ENCODE measurements around the gene OTOGL. TPM values are rescaled to one million over a fixed set of nuclear protein-coding genes. Genes with fewer than 3 reads are reported as not detected.

OTOGL gene
- total RNA-seq, 1 donor from 2014 or later: 0.09 TPM

DNA sequence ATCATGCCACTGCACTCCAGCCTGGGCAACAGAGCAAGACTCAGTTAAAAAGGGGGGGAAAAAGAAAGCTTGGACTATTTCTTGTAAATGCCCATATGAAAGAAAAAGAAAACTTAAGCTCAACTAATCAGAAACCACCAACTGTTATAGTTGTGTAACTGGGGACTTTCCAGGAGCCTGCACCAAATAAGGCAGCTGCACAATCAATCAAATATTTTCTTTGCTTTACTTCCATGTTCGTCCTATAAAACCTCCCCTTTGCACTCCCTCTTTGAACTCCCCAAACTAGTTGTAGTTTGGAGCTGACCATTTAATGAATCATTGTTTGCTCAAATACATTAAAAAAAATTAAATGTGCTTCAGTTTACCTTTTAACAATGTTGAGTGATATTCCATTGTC, 54.9 kb downstream of the OTOGL start:
- Histone ChIP-seq H3K27me3 (no peaks in the 10 kb centered on the region), H3K27ac (no peak overlapping the region), H3K4me3 (no peak overlapping the region), H3K4me1 (no peaks in the 10 kb centered on the region), H3K9me3 (no peaks in the 10 kb centered on the region), H3K36me3 (no peaks in the 10 kb centered on the region)
- TF ChIP-seq, protein P1, sequence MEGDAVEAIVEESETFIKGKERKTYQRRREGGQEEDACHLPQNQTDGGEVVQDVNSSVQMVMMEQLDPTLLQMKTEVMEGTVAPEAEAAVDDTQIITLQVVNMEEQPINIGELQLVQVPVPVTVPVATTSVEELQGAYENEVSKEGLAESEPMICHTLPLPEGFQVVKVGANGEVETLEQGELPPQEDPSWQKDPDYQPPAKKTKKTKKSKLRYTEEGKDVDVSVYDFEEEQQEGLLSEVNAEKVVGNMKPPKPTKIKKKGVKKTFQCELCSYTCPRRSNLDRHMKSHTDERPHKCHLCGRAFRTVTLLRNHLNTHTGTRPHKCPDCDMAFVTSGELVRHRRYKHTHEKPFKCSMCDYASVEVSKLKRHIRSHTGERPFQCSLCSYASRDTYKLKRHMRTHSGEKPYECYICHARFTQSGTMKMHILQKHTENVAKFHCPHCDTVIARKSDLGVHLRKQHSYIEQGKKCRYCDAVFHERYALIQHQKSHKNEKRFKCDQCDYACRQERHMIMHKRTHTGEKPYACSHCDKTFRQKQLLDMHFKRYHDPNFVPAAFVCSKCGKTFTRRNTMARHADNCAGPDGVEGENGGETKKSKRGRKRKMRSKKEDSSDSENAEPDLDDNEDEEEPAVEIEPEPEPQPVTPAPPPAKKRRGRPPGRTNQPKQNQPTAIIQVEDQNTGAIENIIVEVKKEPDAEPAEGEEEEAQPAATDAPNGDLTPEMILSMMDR (IDR thresholded peaks at IDR 0.05): no peak
- no peak for DNase-seq
- intact Hi-C loops (cut with DNase I): no loop called here
- no peak for ATAC-seq

DNA sequence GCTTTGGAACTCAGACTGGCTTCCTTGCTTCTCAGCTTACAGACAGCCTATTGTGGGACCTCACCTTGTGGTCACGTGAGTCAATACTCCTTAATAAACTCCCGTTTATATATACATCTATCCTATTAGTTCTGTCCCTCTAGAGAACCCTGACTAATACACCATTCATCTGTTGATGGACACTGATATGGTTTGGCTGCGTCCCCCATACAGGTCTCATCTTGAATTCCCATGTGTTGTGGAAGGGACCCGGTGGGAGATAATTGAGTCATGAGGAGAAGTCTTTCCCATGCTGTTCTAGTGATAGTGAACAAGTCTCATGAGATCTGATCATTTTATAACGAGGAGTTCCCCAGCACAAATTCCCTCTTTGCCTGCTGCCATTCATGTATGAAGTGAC, 57.0 kb downstream of the OTOGL start:
- H3K27ac ChIP-seq: no peak overlapping the region
- H3K27me3 ChIP-seq: no peaks in the 10 kb centered on the region
- H3K9me3 ChIP-seq: no peaks in the 10 kb centered on the region
- no peak for ATAC-seq
- H3K4me3 ChIP-seq: no peak overlapping the region
- no peaks in the 10 kb centered on the region for H3K4me1 ChIP-seq
- TF ChIP-seq, protein P1 (IDR thresholded peaks at IDR 0.05): no peak
- H3K36me3 ChIP-seq: no peaks in the 10 kb centered on the region
- DNase-seq: no peak
- intact Hi-C loops (cut with DNase I): no loop called here

DNA sequence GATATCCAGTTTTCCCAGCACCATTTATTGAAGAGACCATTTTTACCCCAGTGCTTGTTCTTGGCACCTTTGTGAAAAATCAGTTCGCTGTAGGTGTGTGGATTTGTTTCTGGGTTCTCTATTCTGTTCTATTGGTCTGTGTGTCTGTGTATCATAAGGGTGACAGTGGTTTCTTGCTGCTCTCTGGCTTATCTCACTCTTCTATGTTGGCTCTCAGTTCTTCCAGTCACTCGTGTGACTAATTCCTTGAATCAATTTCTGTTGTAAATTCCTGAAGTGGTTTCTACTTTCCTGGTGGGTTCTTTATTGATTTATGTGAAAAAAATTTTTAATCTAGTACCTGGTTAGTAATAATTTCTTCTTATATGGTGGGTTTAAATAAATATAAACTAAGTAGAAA, 58.3 kb downstream of the OTOGL start:
- no peaks in the 10 kb centered on the region for H3K36me3 ChIP-seq
- intact Hi-C loops (cut with DNase I): no loop called here
- TF ChIP-seq, protein P1 (IDR thresholded peaks at IDR 0.05): no peak
- no peaks in the 10 kb centered on the region for H3K9me3 ChIP-seq
- no peak overlapping the region for H3K27ac ChIP-seq
- ATAC-seq (no peak), DNase-seq (no peak)
- no peaks in the 10 kb centered on the region for H3K27me3 ChIP-seq
- H3K4me1 ChIP-seq: no peaks in the 10 kb centered on the region
- H3K4me3 ChIP-seq: no peak overlapping the region

DNA sequence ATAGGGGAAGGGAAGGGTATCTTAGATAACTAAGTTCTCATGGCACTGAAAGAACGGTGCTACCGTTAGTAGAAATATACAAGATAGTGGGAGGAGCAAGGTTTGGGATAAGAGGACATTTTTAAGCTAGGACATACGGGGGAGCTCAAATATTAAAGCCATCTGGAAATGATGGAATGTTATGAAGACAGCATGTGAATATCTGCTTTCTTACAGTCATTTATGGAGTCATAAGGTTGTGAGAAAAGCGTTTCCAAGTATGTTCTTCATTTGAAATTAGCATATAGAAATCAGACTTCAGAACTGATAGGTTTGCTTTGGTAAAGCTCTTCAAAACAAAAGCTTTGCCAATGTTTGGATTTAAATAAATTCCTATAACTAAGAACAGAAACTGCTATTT, 62.3 kb downstream of the OTOGL start:
- no peak for ATAC-seq
- Histone ChIP-seq H3K27ac (no peak overlapping the region), H3K4me1 (no peaks in the 10 kb centered on the region), H3K36me3 (no peaks in the 10 kb centered on the region), H3K27me3 (no peaks in the 10 kb centered on the region), H3K9me3 (no peaks in the 10 kb centered on the region), H3K4me3 (no peak overlapping the region)
- intact Hi-C loops (cut with DNase I): no loop called here
- no peak for DNase-seq
- TF ChIP-seq, protein P1 (IDR thresholded peaks at IDR 0.05): no peak

DNA sequence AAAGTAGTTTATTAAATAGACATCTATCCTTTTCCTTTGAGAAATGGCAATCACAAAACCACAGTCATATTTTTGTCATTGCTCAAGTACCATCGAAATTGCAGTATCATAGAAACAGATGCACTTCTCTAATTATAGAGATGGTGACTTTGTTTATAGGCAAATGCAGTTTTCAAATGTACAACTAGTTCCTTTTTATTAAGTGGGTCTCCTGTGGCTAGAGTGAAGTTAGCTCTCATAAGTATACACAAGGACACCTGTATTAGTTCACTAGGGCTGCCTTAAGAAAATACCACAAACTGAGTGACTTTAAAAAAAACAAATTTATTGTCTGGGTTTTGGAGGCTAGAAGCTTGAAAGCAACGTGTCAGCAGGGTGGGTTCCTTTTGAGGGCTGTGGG, 62.8 kb downstream of the OTOGL start:
- H3K9me3 ChIP-seq: no peaks in the 10 kb centered on the region
- no peak for DNase-seq
- no peak overlapping the region for H3K4me3 ChIP-seq
- no peaks in the 10 kb centered on the region for H3K36me3 ChIP-seq
- TF ChIP-seq, protein P1 (IDR thresholded peaks at IDR 0.05): no peak
- H3K27me3 ChIP-seq: no peaks in the 10 kb centered on the region
- H3K27ac ChIP-seq: no peak overlapping the region
- intact Hi-C loops (cut with DNase I): no loop called here
- H3K4me1 ChIP-seq: no peaks in the 10 kb centered on the region
- ATAC-seq: no peak

DNA sequence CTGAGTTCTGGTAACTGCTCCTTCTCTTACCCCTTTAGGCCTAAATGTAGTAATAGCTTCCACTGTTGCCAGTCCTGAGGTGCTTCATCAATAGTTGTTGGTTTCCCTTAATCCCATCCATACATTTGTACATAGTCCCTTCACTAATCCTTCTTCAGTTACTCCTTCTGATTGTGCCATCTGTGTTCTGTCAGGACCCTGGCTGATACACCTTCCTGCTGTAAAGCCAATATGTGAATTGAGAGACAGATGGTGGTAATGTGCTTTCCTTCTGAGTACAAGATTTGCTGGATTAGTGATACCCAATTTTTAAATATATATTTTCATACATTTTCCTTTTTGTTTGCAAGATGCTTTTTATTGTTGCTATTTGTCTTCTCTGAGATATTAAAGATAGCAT, 66.4 kb downstream of the OTOGL start:
- Histone ChIP-seq H3K27ac (no peak overlapping the region), H3K27me3 (no peaks in the 10 kb centered on the region), H3K4me1 (no peaks in the 10 kb centered on the region), H3K4me3 (no peak overlapping the region), H3K36me3 (no peaks in the 10 kb centered on the region), H3K9me3 (no peaks in the 10 kb centered on the region)
- DNase-seq (no peak), ATAC-seq (no peak)
- TF ChIP-seq, protein P1 (IDR thresholded peaks at IDR 0.05): no peak
- intact Hi-C loops (cut with DNase I): no loop called here
